T follicular helper cell (primary cell): Measurements from ENCODE around the gene ABCA1.
"Not testable (repeated sequence)": the region's sequence is repeated elsewhere in the genome, so short reads cannot be mapped to it uniquely, and the experiment has no call there.

ENCODE experiments used
- DNase-seq: peaks from one replicate; pipeline ENCODE4 v3.0.0-alpha.2; 2020; ENCODE audit warnings: low read depth

The ABCA1 gene

GRCh38 chr9:104950838-104951237 lies 22.9 kb upstream of the ABCA1 start:
- DNase-seq: no peak

GRCh38 chr9:104948277-104948676 lies 20.3 kb upstream of the ABCA1 start:
- DNase-seq: no peak

GRCh38 chr9:104944871-104945270 lies 16.9 kb upstream of the ABCA1 start:
- DNase-seq: no peak

GRCh38 chr9:104944356-104944755 lies 16.4 kb upstream of the ABCA1 start:
- DNase-seq: no peak

- DNase-seq: no peak
These were observed 13.6 kb upstream of the ABCA1 start for GRCh38 chr9:104941597-104941996.

GRCh38 chr9:104936291-104936690 lies 8.3 kb upstream of the ABCA1 start:
- no peak for DNase-seq

GRCh38 chr9:104935501-104935810 lies 7.5 kb upstream of the ABCA1 start:
- not testable (repeated sequence) for DNase-seq

- no peak for DNase-seq
These were observed 6.9 kb upstream of the ABCA1 start for GRCh38 chr9:104934691-104935500.

- DNase-seq: not testable (repeated sequence)
These were observed 5.1 kb upstream of the ABCA1 start for GRCh38 chr9:104933091-104933490.

- no peak for DNase-seq
These were observed 3.3 kb upstream of the ABCA1 start for GRCh38 chr9:104931256-104931655.

- no peak for DNase-seq
These were observed 591 bp downstream of the ABCA1 start for GRCh38 chr9:104927216-104927911.

GRCh38 chr9:104923740-104924139 lies 4.2 kb downstream of the ABCA1 start:
- no peak for DNase-seq

GRCh38 chr9:104923289-104923688 lies 4.7 kb downstream of the ABCA1 start:
- no peak for DNase-seq

- not testable (repeated sequence) for DNase-seq
These were observed 5.2 kb downstream of the ABCA1 start for GRCh38 chr9:104922748-104923147.

- DNase-seq: no peak
These were observed 6.8 kb downstream of the ABCA1 start for GRCh38 chr9:104921067-104921741.

- no peak for DNase-seq
These were observed 12.2 kb downstream of the ABCA1 start for GRCh38 chr9:104915753-104916152.

- DNase-seq: no peak
These were observed 12.9 kb downstream of the ABCA1 start for GRCh38 chr9:104915049-104915448.

- DNase-seq: no peak
These were observed 13.5 kb downstream of the ABCA1 start for GRCh38 chr9:104914466-104914865.

- no peak for DNase-seq
These were observed 15.3 kb downstream of the ABCA1 start for GRCh38 chr9:104912606-104913005.

- no peak for DNase-seq
These were observed 16.8 kb downstream of the ABCA1 start for GRCh38 chr9:104911032-104911607.

- DNase-seq: no peak
These were observed 20.5 kb downstream of the ABCA1 start for GRCh38 chr9:104907278-104907951.
